HL-60 (cell line): ENCODE measurements around the gene BLOC1S1.

Experiments
- DNase-seq, 2 experiments: peaks; one replicate each; pipeline ENCODE4 v3.0.0-alpha.2; 2010 to 2020; ENCODE audit warnings: low read depth in 1 of 2, low spot score in 1 of 2
- H3K27ac ChIP-seq: fragments of 250-450 bp; sonication (Bioruptor Pico); replicated peaks from 2 replicates; pipeline ENCODE4 v1.5.1; 2020; ENCODE audit warnings: mild to moderate bottlenecking, moderate library complexity
- H3K27me3 ChIP-seq: fragments of 250-450 bp; sonication (Bioruptor Pico); 2 replicates; pipeline ENCODE4 v1.5.1; 2021; ENCODE audit warnings: mild to moderate bottlenecking, moderate library complexity; ENCODE audit not compliant: insufficient read depth, poor library complexity, severe bottlenecking
- H3K4me3 ChIP-seq: replicated peaks from 2 replicates; pipeline ENCODE4 v1.5.1; 2011; ENCODE audit warnings: mild to moderate bottlenecking, control low read depth, low read length; ENCODE audit not compliant: insufficient read depth
- GABPA ChIP-seq: IDR thresholded peaks from 2 replicates; pipeline ENCODE4 v1.6.1; 2012; ENCODE audit warnings: low read depth
- POLR2AphosphoS5 ChIP-seq: IDR thresholded peaks from 2 replicates; pipeline ENCODE4 v1.6.1; 2012; ENCODE audit warnings: low read depth
- SPI1 ChIP-seq: IDR thresholded peaks from 2 replicates; pipeline ENCODE4 v1.6.1; 2012; ENCODE audit warnings: low read depth, mild to moderate bottlenecking, borderline replicate concordance
- TF ChIP-seq, protein P1 (sequence below): IDR thresholded peaks from 2 replicates; pipeline ENCODE4 v1.6.1; 2012; ENCODE audit warnings: low read depth; ENCODE audit not compliant: insufficient replicate concordance
- TF ChIP-seq, protein P2 (sequence below): IDR thresholded peaks from one replicate; pipeline ENCODE4 v1.5.1; 2011; ENCODE audit warnings: low read length, control low read depth, inconsistent platforms; ENCODE audit not compliant: insufficient read depth

BLOC1S1 gene

DNA sequence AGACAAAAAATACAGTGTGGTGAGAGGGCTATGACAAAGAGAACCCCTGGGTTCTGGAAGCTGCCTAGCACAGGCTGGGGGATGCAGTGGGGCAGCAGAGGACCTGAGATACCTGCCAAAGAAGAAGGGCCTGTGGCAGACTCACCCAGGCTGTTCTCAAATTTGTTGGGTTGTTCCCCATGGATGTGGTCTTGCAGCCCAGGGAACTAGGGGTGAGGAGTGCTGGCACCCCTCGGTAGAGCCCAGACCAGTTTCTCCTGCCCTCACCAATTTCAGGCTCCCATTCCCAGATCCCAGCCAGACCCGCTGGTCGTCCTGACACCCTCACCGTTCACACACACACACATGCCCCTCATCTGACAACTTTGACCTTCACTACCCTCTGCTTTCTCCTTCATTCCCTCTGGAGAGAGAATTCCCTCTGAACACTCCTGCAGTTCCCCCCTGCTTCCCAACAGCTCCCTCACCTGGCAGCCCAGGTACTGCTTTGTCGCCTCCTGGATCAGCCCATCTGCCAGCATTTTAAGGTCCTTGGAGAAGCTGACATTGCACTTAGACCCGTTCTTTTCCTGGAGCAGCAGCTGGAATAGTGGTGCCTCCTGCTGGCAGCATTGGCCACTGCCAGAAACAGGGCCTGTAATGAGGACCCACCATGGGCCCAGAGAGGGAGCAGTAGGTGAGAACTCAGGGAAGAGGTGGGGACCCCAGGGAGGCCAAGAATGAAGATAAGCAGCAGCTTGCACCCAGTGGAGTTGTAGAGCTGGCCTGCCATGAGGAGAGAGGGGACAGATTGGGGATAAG lies 21.1 kb downstream of the BLOC1S1 start:
- Histone ChIP-seq H3K4me3 (no peak overlapping the region), H3K27me3 (peaks cover 4% of the 10 kb centered on the region)
- TF ChIP-seq, protein P1, sequence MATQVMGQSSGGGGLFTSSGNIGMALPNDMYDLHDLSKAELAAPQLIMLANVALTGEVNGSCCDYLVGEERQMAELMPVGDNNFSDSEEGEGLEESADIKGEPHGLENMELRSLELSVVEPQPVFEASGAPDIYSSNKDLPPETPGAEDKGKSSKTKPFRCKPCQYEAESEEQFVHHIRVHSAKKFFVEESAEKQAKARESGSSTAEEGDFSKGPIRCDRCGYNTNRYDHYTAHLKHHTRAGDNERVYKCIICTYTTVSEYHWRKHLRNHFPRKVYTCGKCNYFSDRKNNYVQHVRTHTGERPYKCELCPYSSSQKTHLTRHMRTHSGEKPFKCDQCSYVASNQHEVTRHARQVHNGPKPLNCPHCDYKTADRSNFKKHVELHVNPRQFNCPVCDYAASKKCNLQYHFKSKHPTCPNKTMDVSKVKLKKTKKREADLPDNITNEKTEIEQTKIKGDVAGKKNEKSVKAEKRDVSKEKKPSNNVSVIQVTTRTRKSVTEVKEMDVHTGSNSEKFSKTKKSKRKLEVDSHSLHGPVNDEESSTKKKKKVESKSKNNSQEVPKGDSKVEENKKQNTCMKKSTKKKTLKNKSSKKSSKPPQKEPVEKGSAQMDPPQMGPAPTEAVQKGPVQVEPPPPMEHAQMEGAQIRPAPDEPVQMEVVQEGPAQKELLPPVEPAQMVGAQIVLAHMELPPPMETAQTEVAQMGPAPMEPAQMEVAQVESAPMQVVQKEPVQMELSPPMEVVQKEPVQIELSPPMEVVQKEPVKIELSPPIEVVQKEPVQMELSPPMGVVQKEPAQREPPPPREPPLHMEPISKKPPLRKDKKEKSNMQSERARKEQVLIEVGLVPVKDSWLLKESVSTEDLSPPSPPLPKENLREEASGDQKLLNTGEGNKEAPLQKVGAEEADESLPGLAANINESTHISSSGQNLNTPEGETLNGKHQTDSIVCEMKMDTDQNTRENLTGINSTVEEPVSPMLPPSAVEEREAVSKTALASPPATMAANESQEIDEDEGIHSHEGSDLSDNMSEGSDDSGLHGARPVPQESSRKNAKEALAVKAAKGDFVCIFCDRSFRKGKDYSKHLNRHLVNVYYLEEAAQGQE: no peak
- TF ChIP-seq, protein P2, sequence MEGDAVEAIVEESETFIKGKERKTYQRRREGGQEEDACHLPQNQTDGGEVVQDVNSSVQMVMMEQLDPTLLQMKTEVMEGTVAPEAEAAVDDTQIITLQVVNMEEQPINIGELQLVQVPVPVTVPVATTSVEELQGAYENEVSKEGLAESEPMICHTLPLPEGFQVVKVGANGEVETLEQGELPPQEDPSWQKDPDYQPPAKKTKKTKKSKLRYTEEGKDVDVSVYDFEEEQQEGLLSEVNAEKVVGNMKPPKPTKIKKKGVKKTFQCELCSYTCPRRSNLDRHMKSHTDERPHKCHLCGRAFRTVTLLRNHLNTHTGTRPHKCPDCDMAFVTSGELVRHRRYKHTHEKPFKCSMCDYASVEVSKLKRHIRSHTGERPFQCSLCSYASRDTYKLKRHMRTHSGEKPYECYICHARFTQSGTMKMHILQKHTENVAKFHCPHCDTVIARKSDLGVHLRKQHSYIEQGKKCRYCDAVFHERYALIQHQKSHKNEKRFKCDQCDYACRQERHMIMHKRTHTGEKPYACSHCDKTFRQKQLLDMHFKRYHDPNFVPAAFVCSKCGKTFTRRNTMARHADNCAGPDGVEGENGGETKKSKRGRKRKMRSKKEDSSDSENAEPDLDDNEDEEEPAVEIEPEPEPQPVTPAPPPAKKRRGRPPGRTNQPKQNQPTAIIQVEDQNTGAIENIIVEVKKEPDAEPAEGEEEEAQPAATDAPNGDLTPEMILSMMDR: peak; percentile 92

DNA sequence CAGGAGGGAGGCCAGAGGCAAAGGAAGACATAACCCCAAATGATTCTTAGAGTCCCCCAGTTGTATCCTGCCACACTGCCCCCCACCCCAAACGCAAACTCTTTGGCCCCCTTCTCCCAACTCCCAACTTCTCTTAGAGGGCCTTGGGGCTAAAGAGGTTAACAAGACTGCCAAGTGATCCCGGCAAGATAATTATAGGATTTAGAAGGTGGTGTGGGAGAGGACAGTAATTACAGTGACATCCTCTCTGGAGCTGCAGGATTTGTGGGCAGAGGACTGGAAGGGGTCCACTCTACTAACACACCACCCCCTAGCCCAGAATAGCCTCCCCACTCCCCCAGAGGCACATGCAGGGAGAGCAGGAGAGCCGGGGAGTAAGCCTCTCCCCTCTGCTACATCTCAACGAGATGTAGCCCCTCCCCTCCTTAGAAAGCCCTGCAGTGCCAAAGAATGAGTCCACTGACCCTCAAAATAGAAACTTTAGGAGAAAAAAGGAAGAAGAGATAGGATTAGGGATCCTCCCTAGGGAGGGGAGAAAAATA lies 21.8 kb downstream of the BLOC1S1 start:
- TF ChIP-seq GABPA: no peak
- no peak for DNase-seq

More for the DNA sequence above, 21.1 kb downstream of the BLOC1S1 start:
- H3K27ac ChIP-seq: no peak overlapping the region
- peak; percentile 55 to 74 for DNase-seq

DNA sequence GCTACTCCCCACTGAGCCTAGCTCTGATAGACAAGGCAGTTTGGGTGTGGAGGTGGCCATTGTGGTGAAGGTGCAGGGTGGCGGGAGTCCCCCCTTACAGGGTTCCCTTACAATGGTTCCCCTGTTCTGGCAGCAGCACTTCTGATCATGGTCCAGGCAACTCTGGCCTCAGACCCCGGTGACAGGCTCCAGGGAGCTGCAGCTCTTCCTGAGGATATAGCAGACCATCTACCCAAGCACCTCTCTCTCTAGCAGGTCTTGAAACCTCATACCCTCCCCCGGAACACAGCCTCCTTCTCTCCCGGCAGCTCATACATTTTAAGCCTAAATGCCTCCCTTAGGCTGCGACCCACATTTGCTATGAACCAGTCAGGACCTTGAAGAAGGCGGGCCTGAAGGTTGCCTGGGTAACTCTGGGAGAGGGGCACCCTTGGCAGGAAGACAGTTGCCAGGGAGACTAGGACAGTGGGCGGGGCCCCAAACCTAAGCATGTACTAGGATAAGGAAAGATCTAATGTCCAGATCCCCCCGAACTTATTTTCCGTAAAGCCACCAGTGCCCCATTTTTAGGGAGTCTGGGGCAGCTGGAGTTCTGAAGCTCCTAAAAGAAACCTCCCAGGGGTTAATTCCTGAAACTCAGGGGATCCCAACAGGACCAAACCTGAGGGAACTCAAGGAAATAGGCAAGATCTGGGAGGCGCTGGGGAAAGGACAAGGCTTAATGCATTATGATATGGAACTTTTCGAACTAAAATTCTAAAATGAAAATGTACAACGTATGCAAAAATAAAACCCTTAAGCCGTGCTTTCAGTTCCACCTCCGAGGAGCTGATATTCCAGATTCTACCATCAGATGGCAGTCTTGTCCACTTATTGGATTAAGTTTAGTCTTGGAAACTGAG lies 22.5 kb downstream of the BLOC1S1 start:
- TF ChIP-seq SPI1: no peak
- TF ChIP-seq, protein P2: peak; percentile 83
- H3K27ac ChIP-seq: peak overlapping the region; percentile 20
- peak; percentile 75 to 76 for DNase-seq
- peaks cover 6% of the 10 kb centered on the region for H3K27me3 ChIP-seq
- H3K4me3 ChIP-seq: peak overlapping the region; percentile 57

More for the DNA sequence above, 21.8 kb downstream of the BLOC1S1 start:
- H3K27ac ChIP-seq: no peak overlapping the region; the same call in 1 of the 2 replicates
- peaks cover 6% of the 10 kb centered on the region for H3K27me3 ChIP-seq
- H3K4me3 ChIP-seq: peak overlapping the region; percentile 57; the same call in 1 of the 2 replicates

DNA sequence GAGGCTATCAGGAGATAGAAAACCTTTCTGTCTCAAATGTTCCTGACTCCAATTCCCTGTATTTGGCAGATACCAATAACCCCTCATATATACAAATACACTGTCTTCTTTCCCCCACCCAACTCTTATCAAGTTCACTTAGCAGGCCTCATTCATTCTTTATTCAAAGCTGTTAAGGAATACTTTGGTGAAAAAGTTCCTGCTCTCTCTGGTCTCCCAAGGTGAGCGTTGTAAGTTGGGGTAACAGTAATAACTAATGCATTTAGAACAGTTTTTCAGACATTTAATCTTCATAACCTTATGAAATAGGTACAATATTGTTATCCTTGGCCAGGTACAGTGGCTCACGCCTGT lies 23.2 kb downstream of the BLOC1S1 start:
- Histone ChIP-seq H3K27me3 (peaks cover 6% of the 10 kb centered on the region), H3K27ac (no peak overlapping the region), H3K4me3 (no peak overlapping the region)
- TF ChIP-seq POLR2AphosphoS5 (no peak), SPI1 (no peak), GABPA (no peak)
- TF ChIP-seq, protein P2: no peak
- TF ChIP-seq, protein P1: no peak
- no peak for DNase-seq
